Measurements from ENCODE around the gene HDAC1. TPM values are rescaled to one million over a fixed set of nuclear protein-coding genes. Genes with fewer than 3 reads are reported as not detected.
A peak's percentile ranks its signal among the peaks of the same experiment; 100 is the strongest.

Gene HDAC1
- total and polyA plus RNA-seq, 2 of the 8 experiments (the other 6 are each of a cell fraction or from before 2014, with no cell fraction given): 111 to 125 TPM

DNA sequence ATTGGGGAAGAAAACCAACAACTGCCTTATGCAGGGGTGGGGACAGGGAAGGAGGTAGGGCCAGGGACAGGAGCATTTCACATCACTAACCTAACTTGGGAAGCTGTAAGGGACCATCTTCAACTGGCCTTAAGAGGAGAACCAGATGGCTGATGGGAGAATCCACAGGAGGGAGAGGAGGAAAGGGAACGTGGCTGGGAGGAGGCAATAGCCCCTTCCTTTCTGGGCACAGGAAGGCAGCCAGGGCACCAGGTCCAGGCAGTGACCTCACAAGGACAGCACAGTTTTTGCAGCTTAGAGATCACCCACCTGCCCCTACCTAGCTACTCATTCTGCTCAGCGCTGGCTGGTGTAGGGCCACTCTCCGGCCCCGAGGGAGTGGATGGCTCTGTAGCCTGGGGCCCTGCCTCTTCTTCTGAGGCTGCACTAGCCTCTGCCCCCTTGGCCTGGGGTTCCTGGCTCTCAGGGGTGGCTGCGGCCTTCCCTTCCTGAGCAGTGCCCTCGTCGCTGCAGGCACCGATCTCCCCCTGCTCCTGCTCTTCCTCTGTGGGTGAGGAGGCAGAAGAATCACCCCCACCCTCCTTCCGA, 42.5 kb downstream of the HDAC1 start:
- Histone ChIP-seq H4K91ac (replicated peaks; ENCODE audit: insufficient read length, low read length) (peak overlapping the region; percentile 47), H2AFZ (ENCODE audit: low read length) (no peak overlapping the region), H3K4me3 (ENCODE audit: extremely low read depth in 1 of 4, insufficient read depth in 2 of 4, low read depth in 3 of 4, low read length in 4 of 4) (peak overlapping the region; percentile 92 to 94 (median 93)), H3K79me1 (ENCODE audit: low read depth, low read length) (peaks cover 2% of the 10 kb centered on the region; the same call in 1 of the 2 replicates), H3K4ac (replicated peaks; ENCODE audit: insufficient read length, low read depth, low read length) (no peak overlapping the region), H3K23ac (ENCODE audit: insufficient read length) (no peak overlapping the region), H3K27ac (ENCODE audit: low read depth, low read length) (peak overlapping the region; percentile 92), H3K4me2 (ENCODE audit: insufficient read depth in 1 of 2, low read depth in 2 of 2, low read length in 2 of 2) (peak overlapping the region; percentile 83 to 93), H3K27me3 (replicated peaks in 1 of 4; ENCODE audit: control insufficient read depth in 3 of 4, extremely low read depth in 1 of 4, insufficient read depth in 3 of 4, low read length in 3 of 4) (peaks cover 0 to 7% (median 2%) of the 10 kb centered on the region in 4 experiments; a peak in 4 of 7 replicates), H2BK12ac (ENCODE audit: low read depth, low read length) (no peak overlapping the region), H3K9me3 (ENCODE audit: insufficient read depth in 2 of 2, low read depth in 1 of 2, low read length in 1 of 2) (no peaks in the 10 kb centered on the region), H4K5ac (ENCODE audit: insufficient read length, low read depth, low read length) (no peak overlapping the region), H2BK5ac (ENCODE audit: low read depth, low read length) (peak overlapping the region; percentile 73; the same call in 1 of the 2 replicates), H4K8ac (ENCODE audit: extremely low read depth, insufficient read depth, low read length) (peak overlapping the region; percentile 83; the same call in 1 of the 2 replicates), H2BK15ac (ENCODE audit: low read length) (no peak overlapping the region), H3K14ac (ENCODE audit: insufficient read length) (no peak overlapping the region), H2BK120ac (replicated peaks; ENCODE audit: low read depth, low read length) (no peak overlapping the region), H3K23me2 (ENCODE audit: low read depth, low read length) (peaks cover 10% of the 10 kb centered on the region; the same call in 1 of the 2 replicates), H3K36me3 (ENCODE audit: control insufficient read depth in 2 of 4, insufficient read depth in 4 of 4, low read length in 3 of 4) (peaks cover 12 to 56% (median 21%) of the 10 kb centered on the region in 4 experiments; a peak in 7 of 8 replicates), H3K79me2 (ENCODE audit: control insufficient read depth in 1 of 2, insufficient read depth in 2 of 2, low read length in 2 of 2) (peaks cover 4 to 21% of the 10 kb centered on the region in 2 experiments; a peak in 3 of 4 replicates), H3K56ac (replicated peaks; ENCODE audit: insufficient read length, low read depth, low read length) (no peak overlapping the region), H3K18ac (ENCODE audit: extremely low read depth, low read length) (no peak overlapping the region), H2BK20ac (ENCODE audit: low read length) (no peak overlapping the region), H2AK5ac (ENCODE audit: low read depth, low read length) (peak overlapping the region; percentile 85; the same call in 1 of the 2 replicates), H4K20me1 (replicated peaks in 1 of 2; ENCODE audit: control insufficient read depth in 1 of 2, insufficient read depth in 2 of 2, low read length in 2 of 2) (peaks cover 9 to 18% of the 10 kb centered on the region in 2 experiments), H3K4me1 (replicated peaks in 1 of 4; ENCODE audit: control insufficient read depth in 3 of 4, insufficient read depth in 4 of 4, low read length in 3 of 4) (peaks cover 5 to 34% (median 25%) of the 10 kb centered on the region in 4 experiments), H3K9ac (replicated peaks in 1 of 4; ENCODE audit: extremely low read depth in 1 of 4, low read depth in 3 of 4, low read length in 3 of 4) (peak overlapping the region in 3 of 4 experiments; percentile 86 to 91 (median 87); a peak in 6 of 7 replicates)
- no peak for DNase-seq (ENCODE audit: low read depth in 1 of 2, low spot score in 2 of 2)
- no peak for FAIRE-seq
- TF ChIP-seq RNF2 (IDR thresholded peaks at IDR 0.05; ENCODE audit: borderline replicate concordance, low read depth, low read length, missing control alignments, poor library complexity, severe bottlenecking): no peak
- TF ChIP-seq POLR2A (IDR thresholded peaks at IDR 0.05; ENCODE audit: control extremely low read depth in 1 of 2, low read depth in 2 of 2, low read length in 2 of 2): peak; percentile 79 to 89
- peak; percentile 94 for TF ChIP-seq POLR2AphosphoS5 (IDR thresholded peaks at IDR 0.05; ENCODE audit: low read depth, low read length)
- WGBS, 2 experiments (ENCODE audit: extremely low coverage in 1 of 2, insufficient coverage in 1 of 2, insufficient read length in 1 of 2, insufficient replicate concordance in 2 of 2, low coverage in 1 of 2, low lambda C conversion rate in 2 of 2, missing lambda C conversion rate in 1 of 2): 64% methylated on average over 9 of the region's 9 CpGs; no CpG with 5 or more reads in 1 of the 2 experiments
- CTCF ChIA-PET (ENCODE audit: partially characterized antibody): interaction anchor here (1.0 to 1.2 kb wide), 3 partner anchors 18 to 119 kb away, joined by 3 to 4 read pairs (median 3); no protein-coding TSS in a partner anchor
- POLR2A ChIA-PET (ENCODE audit: partially characterized antibody): interaction anchor here (0.6 to 13.4 kb wide), 22 partner anchors 13 to 135 kb away, joined by 3 to 321 read pairs (median 6); partner anchors contain the start of genes BSDC1, CCDC28B, EIF3I and FAM167B
